ENCODE measurements around the gene PRKCE. TPM values are rescaled to one million over a fixed set of nuclear protein-coding genes. Genes with fewer than 3 reads are reported as not detected.

The PRKCE gene
- total RNA-seq, 1 experiment from 2014 or later, result 2.4 TPM

GRCh38 chr2:45946023-45946422, 294.5 kb downstream of the PRKCE start:
- no peak overlapping the region for H3K27ac ChIP-seq (ENCODE audit: low read depth, low read length, poor library complexity, severe bottlenecking)
- ChIA-PET CTCF (no interaction called here), POLR2A (ENCODE audit: low non-redundant PET) (no interaction called here)

GRCh38 chr2:45950606-45951005, 299.1 kb downstream of the PRKCE start:
- peaks cover 10% of the 10 kb centered on the region for H3K4me1 ChIP-seq (ENCODE audit: insufficient read depth, low read length, poor library complexity, severe bottlenecking)
- ChIA-PET CTCF (no interaction called here), POLR2A (ENCODE audit: low non-redundant PET) (no interaction called here)
- no peak overlapping the region for H3K27ac ChIP-seq (ENCODE audit: low read depth, low read length, poor library complexity, severe bottlenecking)
- H3K4me3 ChIP-seq (ENCODE audit: low read depth, low read length, poor library complexity, severe bottlenecking), result no peak overlapping the region
- no peaks in the 10 kb centered on the region for H3K9me3 ChIP-seq (ENCODE audit: low read depth, low read length, poor library complexity, severe bottlenecking)
- H3K27me3 ChIP-seq (replicated peaks; ENCODE audit: insufficient read depth, low read depth, low read length, poor library complexity), result peaks cover 10% of the 10 kb centered on the region
- BruUV-seq (replicated peaks), result no TSS peak
- no peaks in the 10 kb centered on the region for H3K36me3 ChIP-seq (ENCODE audit: insufficient read depth, low read length, poor library complexity, severe bottlenecking)
- no peak for DNase-seq (ENCODE audit: low spot score)
- intact Hi-C loops (cut with micrococcal nuclease; ENCODE audit: unreplicated experiment), result no loop called here
- TF ChIP-seq CTCF (conservative IDR thresholded peaks at IDR 0.05; ENCODE audit: low read depth, low read length), result no peak
- TF ChIP-seq EZH2 (IDR thresholded peaks at IDR 0.05; ENCODE audit: borderline replicate concordance, low read depth, low read length, poor library complexity, severe bottlenecking), result no peak

More at GRCh38 chr2:45946023-45946422, 294.5 kb downstream of the PRKCE start:
- intact Hi-C loops (cut with micrococcal nuclease; ENCODE audit: unreplicated experiment), result no loop called here
- Histone ChIP-seq H3K9me3 (ENCODE audit: low read depth, low read length, poor library complexity, severe bottlenecking) (no peaks in the 10 kb centered on the region), H3K27me3 (replicated peaks; ENCODE audit: insufficient read depth, low read depth, low read length, poor library complexity) (peaks cover 10% of the 10 kb centered on the region), H3K36me3 (ENCODE audit: insufficient read depth, low read length, poor library complexity, severe bottlenecking) (no peaks in the 10 kb centered on the region), H3K4me1 (ENCODE audit: insufficient read depth, low read length, poor library complexity, severe bottlenecking) (peaks cover 27% of the 10 kb centered on the region), H3K4me3 (ENCODE audit: low read depth, low read length, poor library complexity, severe bottlenecking) (no peak overlapping the region)
- no TSS peak for BruUV-seq (replicated peaks)
- DNase-seq (ENCODE audit: low spot score), result no peak
- no peak for TF ChIP-seq CTCF (conservative IDR thresholded peaks at IDR 0.05; ENCODE audit: low read depth, low read length)
- no peak for TF ChIP-seq EZH2 (IDR thresholded peaks at IDR 0.05; ENCODE audit: borderline replicate concordance, low read depth, low read length, poor library complexity, severe bottlenecking)

- intact Hi-C loops (cut with micrococcal nuclease; ENCODE audit: unreplicated experiment), result no loop called here
- H3K9me3 ChIP-seq (ENCODE audit: low read depth, low read length, poor library complexity, severe bottlenecking), result no peaks in the 10 kb centered on the region
- BruUV-seq (replicated peaks), result no TSS peak
- no peak for TF ChIP-seq EZH2 (IDR thresholded peaks at IDR 0.05; ENCODE audit: borderline replicate concordance, low read depth, low read length, poor library complexity, severe bottlenecking)
- no peak for TF ChIP-seq CTCF (conservative IDR thresholded peaks at IDR 0.05; ENCODE audit: low read depth, low read length)
- DNase-seq (ENCODE audit: low spot score), result no peak
- H3K4me3 ChIP-seq (ENCODE audit: low read depth, low read length, poor library complexity, severe bottlenecking), result no peak overlapping the region
- CTCF ChIA-PET, result no interaction called here
- H3K27ac ChIP-seq (ENCODE audit: low read depth, low read length, poor library complexity, severe bottlenecking), result no peak overlapping the region
- no peaks in the 10 kb centered on the region for H3K36me3 ChIP-seq (ENCODE audit: insufficient read depth, low read length, poor library complexity, severe bottlenecking)
- peaks cover 10% of the 10 kb centered on the region for H3K27me3 ChIP-seq (replicated peaks; ENCODE audit: insufficient read depth, low read depth, low read length, poor library complexity)
- POLR2A ChIA-PET (ENCODE audit: low non-redundant PET), result no interaction called here
- peaks cover 10% of the 10 kb centered on the region for H3K4me1 ChIP-seq (ENCODE audit: insufficient read depth, low read length, poor library complexity, severe bottlenecking)
Measured at GRCh38 chr2:45951025-45951727, 299.7 kb downstream of the PRKCE start.
